GM23338 (cell line): Measurements from ENCODE around the gene P2RY8.
"Not testable (repeated sequence)": the region's sequence is repeated elsewhere in the genome, so short reads cannot be mapped to it uniquely, and the experiment has no call there.

ENCODE experiments used
- CREB1 ChIP-seq: fragments of 250-450 bp; sonication (Bioruptor Pico); IDR thresholded peaks from 2 replicates; pipeline ENCODE4 v1.5.0; 2020; ENCODE audit warnings: low read depth, mild to moderate bottlenecking, moderate library complexity
- EZH2 ChIP-seq: fragments of 200-600 bp; sonication (generic); IDR thresholded peaks from one replicate; pipeline ENCODE4 v1.8.0; 2017; ENCODE audit warnings: antibody characterized with exemption, mild to moderate bottlenecking, low read depth; ENCODE audit not compliant: unreplicated experiment
- EZH2phosphoT487 ChIP-seq: fragments of 200-600 bp; sonication (generic); IDR thresholded peaks from one replicate; pipeline ENCODE4 v1.8.1; 2018; ENCODE audit warnings: antibody characterized with exemption; ENCODE audit not compliant: unreplicated experiment
- NANOG ChIP-seq: IDR thresholded peaks from 2 replicates; pipeline ENCODE4 v1.6.1; 2016; ENCODE audit warnings: antibody characterized with exemption, borderline replicate concordance
- POLR2AphosphoS5 ChIP-seq: IDR thresholded peaks from 2 replicates; pipeline ENCODE4 v1.6.1; 2016; ENCODE audit warnings: antibody characterized with exemption, low read depth
- ZNF114 ChIP-seq: fragments of 250-450 bp; sonication (Bioruptor Pico); IDR thresholded peaks from 2 replicates; pipeline ENCODE4 v1.5.0; 2020; ENCODE audit warnings: mild to moderate bottlenecking, moderate library complexity
- TF ChIP-seq, protein P1 (sequence below), 2 experiments: fragments of 200-600 bp in 1 of 2; sonication (generic) in 1 of 2; conservative IDR thresholded peaks; 2 replicates each; pipeline versions ENCODE4 v1.5.1 to v1.6.1; 2016 to 2017; ENCODE audit warnings: antibody characterized with exemption in 2 of 2, low read depth in 2 of 2, mild to moderate bottlenecking in 2 of 2, moderate library complexity in 1 of 2
- TF ChIP-seq, protein P2 (sequence below): IDR thresholded peaks from one replicate; pipeline ENCODE4 v1.6.1; 2018; ENCODE audit warnings: antibody characterized with exemption; ENCODE audit not compliant: unreplicated experiment

DNA sequence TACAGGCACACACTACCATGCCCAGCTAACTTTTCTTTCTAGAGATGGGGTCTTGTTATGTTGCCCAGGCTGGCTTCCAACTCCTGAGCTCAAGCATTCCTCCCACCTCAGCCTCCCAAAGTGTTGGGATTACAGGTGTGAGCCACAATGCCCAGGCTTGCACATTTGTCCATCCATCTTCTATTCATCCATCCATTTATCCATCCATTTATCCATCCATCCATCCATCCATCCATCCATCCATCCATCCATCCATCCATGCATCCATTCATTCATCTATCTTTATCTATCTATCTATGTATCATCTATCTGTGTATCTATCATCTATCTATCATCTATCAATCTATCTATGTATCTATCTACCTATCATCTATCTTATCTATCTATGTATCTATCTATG lies 20.5 kb upstream of the P2RY8 start:
- TF ChIP-seq, protein P1, sequence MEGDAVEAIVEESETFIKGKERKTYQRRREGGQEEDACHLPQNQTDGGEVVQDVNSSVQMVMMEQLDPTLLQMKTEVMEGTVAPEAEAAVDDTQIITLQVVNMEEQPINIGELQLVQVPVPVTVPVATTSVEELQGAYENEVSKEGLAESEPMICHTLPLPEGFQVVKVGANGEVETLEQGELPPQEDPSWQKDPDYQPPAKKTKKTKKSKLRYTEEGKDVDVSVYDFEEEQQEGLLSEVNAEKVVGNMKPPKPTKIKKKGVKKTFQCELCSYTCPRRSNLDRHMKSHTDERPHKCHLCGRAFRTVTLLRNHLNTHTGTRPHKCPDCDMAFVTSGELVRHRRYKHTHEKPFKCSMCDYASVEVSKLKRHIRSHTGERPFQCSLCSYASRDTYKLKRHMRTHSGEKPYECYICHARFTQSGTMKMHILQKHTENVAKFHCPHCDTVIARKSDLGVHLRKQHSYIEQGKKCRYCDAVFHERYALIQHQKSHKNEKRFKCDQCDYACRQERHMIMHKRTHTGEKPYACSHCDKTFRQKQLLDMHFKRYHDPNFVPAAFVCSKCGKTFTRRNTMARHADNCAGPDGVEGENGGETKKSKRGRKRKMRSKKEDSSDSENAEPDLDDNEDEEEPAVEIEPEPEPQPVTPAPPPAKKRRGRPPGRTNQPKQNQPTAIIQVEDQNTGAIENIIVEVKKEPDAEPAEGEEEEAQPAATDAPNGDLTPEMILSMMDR (conservative IDR thresholded peaks at IDR 0.05; ENCODE audit: low read depth in 2 of 2): not testable (repeated sequence)
- TF ChIP-seq POLR2AphosphoS5; EZH2; EZH2phosphoT487; CREB1; NANOG; ZNF114 (CRISPR knock-in tag): not testable (repeated sequence)
- TF ChIP-seq, protein P2, sequence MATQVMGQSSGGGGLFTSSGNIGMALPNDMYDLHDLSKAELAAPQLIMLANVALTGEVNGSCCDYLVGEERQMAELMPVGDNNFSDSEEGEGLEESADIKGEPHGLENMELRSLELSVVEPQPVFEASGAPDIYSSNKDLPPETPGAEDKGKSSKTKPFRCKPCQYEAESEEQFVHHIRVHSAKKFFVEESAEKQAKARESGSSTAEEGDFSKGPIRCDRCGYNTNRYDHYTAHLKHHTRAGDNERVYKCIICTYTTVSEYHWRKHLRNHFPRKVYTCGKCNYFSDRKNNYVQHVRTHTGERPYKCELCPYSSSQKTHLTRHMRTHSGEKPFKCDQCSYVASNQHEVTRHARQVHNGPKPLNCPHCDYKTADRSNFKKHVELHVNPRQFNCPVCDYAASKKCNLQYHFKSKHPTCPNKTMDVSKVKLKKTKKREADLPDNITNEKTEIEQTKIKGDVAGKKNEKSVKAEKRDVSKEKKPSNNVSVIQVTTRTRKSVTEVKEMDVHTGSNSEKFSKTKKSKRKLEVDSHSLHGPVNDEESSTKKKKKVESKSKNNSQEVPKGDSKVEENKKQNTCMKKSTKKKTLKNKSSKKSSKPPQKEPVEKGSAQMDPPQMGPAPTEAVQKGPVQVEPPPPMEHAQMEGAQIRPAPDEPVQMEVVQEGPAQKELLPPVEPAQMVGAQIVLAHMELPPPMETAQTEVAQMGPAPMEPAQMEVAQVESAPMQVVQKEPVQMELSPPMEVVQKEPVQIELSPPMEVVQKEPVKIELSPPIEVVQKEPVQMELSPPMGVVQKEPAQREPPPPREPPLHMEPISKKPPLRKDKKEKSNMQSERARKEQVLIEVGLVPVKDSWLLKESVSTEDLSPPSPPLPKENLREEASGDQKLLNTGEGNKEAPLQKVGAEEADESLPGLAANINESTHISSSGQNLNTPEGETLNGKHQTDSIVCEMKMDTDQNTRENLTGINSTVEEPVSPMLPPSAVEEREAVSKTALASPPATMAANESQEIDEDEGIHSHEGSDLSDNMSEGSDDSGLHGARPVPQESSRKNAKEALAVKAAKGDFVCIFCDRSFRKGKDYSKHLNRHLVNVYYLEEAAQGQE: not testable (repeated sequence)
